Activated naive CD4-positive, alpha-beta T cell (primary cell): Measurements from ENCODE around the gene HLF.
A peak's percentile ranks its signal among the peaks of the same experiment; 100 is the strongest.

Experiments
- DNase-seq, 4 experiments: peaks; one replicate each; lab custom pipeline; 2025; lab: John Stamatoyannopoulos, UW

Gene HLF

DNA sequence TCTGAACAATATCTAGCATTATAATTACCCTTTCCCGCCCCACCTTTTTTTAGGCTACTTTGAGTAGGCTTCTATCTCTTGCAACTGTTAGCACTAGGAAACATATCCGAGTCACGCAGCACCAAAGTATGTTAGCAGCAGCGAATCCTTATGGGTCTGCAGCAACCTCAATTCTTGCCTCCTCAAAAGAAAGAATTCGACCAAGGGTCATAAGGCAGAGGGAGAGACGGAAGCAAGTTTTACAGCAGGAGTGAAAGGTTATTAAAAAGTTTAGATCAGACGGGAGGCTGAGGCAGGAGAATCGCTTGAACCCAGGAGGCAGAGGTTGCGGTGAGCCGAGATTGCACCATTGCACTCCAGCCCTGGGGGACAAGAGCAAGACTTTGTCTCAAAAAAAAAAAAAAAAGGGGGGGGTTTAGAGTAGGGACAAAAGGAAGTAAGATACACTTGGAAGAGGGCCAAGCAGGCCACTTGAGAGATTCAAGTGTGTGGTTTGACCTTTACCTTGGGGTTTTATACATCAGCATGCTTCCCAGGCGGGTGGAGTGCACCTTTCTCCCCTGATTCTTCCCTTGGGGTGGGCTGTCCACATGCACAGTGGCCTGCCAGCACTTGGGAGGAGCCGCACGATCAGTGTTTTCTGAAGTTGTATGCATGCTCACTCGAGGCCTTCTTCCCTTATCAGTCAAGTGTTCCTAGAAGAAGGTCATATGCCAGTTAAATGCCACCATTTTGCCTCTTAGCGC is 67.7 kb downstream of the HLF start:
- no peak for DNase-seq

DNA sequence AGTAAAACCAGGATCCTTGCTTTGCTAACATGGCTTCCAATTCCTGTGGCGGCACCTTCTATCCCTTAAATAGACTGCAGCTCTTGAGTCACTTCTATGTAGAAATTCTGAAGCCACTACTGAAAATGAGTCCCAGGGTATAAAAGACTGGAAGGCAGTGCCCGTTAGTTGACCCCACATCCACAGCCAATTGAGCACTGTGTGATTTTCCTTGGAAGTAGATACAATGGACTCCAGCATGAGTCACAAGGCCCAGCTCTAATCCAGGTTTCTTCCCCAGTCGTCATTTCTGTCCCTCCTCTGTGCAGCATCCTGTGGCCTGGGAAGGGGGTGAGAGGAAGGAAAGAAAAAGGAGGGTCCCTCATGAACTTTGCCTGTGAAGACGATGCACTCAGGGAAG is 69.5 kb downstream of the HLF start:
- no peak for DNase-seq

DNA sequence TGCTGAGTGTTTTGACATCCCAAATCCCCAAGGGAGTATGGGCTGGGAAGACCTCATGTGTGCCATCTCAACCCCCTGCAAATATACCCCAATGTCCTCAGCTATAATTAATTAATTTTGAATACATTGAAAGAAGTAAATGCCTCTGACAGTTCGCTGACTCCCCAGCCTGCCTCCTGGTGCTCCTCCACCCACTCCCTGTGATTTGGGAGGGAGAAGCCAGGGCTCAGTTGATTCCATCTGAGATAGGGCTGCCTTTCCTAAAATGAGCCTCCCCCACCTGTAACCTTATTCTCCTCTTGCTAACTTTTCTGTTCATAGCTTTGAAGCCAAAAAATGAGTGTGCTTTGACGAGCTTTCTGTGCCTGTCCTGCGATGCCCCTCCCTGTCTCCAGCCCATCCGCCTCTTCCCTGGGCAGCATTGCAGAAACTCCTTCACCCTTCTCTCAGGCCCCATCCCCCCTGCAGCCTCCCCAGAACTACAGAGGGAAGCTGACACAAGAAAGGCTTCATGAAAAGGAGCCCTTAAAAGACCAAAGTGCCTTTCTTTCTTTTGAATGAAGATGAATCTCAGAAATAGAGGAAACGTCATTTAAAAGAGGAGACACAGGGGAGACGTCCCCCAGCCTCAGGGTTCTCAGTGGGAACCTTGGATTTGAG is 70.3 kb downstream of the HLF start:
- DNase-seq = no peak

DNA sequence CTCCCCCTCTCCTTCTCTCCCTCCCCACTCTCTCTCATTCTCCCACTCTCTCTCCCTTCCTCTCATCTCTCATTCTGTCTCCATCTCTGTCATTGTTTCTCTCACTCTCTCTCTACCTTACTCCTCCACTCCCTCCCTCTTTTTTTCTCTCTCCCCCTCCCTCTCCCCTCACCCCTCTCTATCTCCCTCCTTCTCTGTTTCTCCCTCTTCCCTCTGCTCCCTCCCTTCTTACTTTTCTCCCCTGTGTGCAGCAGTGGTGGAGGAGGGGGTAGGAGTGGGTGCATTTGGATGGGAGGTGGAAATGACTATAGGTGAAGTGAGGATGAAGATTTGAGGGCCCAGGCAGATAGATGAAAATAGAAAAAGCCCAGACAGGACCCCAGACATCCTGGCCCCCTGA is 70.9 kb downstream of the HLF start:
- no peak for DNase-seq

DNA sequence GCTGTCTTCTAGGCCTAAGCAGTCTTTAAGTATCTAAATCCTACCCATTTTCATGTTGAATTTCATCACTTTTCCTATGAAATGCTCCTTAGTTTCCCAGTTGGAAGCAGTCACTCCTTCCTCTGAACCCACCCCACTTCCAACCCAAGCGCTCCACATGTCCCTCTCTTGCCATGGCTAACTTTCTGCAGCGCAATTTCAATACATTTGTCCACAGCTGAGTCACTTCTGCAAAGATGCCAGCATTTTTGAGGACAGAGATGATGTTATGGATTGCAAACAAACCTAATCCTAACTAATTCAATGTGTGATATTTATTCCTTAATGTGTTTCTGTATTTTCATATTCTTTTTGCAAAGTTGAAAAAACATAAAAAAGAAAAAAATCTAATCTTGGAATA is 71.7 kb downstream of the HLF start:
- no peak for DNase-seq

DNA sequence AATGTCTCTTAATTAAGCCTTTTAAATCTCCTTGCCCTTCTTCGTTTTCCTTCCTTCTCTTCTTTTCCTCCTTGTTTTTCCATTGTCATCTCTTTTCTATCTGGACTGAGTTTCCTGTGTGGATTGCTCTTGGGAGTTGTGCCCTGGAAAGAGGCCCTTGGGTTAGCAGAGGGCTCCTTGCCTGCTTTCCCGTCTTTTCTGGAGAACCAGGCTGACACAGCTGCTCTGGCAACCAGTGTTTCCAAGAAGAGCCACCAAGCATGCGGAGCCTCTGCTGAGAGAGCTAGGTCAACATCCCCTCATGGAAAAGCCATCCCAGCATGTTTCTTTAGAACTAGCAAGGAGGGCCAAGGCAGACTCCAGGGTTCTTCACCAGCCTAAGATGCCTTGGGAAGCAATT is 75.4 kb downstream of the HLF start:
- no peak for DNase-seq

DNA sequence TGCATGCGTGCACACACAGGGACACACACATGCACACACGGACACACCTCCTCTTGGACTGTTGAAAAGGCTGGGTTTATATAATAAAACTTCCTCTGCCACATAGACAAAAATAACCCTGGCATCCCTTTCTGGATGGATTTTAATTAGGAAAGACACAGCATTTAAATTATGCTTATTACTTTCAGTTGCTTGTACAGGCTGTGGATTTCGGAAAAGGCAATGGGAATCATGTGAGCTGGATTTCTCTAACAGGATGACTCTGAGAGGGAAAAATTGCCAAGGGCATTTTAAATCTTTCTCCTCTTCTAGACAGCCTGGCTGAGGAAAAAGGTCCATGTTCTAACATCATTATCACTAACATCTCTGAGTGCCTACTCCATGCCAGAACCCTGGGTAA is 75.9 kb downstream of the HLF start:
- DNase-seq = no peak

DNA sequence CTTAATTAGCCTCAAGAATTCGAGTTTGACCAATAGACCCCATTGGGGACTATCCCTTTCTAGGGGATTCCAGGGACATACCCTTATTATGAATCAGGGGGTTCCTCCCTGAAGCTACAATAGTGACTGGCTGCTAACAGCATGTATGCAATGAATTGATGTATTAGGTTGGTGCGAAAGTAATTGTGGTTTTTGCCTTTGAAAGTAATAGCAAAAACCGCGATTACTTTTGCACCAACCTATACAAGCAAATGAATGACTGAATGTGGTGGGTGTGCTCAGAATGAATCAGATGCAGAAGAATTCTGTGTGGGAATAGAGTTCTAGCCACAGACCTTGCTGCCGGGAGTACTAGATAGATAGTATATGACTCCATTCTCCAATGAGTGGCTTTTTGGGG is 76.7 kb downstream of the HLF start:
- no peak for DNase-seq

DNA sequence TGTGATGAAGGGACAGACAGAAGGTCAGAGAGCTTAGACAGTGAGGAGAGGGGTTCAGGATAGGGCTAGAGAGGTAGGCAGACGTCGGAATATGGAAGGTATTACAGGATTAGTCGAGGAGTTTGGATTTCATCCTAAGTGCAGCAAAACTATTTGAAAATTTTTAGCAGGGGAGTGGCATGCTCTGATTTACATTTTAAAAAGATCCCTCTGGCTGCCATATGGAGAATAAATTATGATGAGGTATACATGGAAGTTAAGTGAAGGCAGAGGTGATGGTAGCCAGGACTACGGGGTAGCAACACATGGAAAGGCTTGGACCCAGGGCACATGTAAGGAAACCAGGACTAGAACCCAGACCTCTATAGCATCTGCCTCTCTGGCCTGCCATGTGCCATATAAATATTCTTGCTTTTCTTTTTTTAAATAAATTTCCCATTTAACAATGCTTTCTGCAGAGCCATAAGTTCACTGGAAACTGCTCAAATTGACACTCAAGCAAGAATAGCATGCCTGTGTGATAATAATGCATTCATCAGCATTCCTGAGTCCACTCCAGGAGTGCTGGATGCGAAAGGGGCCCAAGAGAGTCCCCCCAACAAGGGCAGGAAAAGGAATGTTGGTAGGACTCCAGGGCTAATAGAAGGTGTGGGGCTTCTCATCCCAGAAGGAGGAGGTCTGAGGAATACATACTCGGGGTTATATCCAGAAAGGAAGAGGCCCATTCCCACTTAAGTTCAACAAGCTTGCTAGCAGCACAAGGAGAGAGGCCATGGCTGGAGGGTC is 78.2 kb downstream of the HLF start:
- DNase-seq = no peak

DNA sequence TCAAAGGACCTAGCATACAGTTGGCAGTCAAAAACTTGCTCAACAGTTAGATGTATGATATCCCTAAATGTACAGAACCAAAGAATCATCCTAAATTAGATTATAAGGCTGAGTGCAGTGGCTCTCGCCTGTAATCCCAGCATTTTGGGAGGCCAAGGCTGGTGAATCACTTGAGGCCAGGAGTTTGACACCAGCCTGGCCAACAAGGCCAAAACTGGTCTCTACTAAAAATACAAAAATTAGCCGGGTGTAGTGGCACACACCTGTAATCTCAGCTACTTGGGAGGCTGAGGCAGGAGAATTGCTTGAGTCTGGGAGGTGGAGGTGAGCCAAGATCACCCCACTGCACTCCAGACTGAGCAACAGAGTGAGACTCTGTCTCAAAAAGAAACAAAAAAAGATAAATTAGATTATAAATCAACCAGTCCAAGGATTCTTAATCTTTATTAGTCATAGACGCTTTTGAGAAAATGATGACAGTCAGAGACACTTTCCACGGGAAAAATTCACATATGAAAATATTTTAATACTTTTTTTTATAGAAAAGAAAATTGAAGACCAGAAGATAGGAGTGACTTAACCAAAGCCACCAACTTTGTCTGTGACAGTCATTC is 79.2 kb downstream of the HLF start:
- DNase-seq = no peak

DNA sequence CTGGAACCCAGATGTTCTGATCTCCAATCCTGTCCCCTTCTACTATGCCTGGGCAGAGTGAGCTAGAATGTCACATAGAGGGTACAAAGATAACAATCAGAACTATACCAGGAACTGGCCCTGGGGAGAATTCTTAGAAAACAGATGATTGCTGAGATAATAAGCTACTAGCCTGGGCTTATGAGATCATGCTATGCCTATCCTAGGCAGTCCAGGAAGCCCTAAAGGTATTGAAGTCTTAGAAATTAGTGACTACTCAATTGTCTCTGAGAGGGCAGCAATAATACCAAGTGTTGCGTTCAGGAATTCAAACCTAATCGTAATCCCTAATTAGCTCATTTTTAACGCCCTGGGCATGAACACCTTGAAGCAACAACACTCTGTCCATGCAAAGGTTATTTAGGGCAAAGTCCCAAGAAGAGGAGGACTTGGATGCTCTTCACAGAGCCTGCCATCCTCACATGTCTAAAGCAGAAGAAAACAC is 79.8 kb downstream of the HLF start:
- no peak for DNase-seq

DNA sequence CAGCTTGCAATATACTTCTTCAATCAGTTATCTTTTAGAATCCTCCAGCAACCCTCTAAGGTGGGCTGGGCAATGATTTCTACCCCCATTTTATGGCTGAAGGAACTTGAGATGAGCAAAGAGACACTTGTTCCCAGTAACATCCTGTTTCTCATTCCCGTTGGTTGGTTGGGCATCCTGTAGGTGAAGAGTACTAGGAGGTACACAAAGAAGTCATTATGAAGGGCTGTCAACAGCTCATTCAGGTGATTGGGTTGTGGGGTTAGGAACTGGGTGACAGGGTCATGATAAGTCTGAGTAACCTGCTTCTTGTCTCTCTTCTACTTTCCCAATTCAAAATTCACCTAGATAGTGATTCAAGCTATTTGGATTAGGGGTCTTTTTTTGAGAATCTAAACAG is 80.4 kb downstream of the HLF start:
- no peak for DNase-seq

DNA sequence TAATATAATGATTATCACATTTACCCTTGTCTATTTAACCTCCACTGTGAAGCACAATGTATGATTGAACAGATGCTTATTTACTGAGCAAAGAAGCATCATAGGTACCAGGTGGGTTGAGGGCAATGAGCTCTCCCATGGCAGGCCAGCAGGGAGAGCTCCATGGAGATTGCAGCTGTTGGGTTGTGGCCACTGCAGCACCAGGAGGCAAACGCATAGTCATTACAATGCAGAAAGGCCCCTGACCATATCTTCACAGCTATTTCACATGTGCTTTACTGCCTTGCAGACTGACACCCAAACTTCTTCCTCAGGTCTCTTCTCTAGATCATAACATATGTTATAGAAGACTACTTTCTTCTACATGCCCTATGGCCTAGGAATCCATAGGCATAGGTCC is 81.9 kb downstream of the HLF start:
- DNase-seq = no peak

DNA sequence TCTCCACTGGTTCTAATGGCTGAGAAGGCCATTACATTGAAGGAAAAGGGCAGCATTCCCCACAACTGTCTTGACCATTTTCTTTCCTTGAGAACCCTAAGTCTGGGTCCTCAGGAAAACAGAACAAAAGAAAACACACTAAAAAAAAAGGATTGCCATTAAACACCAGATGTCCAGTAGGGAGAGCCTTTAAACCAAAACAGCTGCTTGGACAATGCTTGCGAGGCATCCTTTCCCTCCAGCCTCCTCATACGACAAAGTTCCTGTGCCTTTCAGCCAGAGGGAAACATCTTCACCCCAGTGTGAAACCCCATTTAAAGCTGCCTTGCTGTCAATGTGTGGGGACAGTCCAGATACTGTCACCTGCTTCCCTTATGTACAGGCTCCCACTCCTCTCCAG is 82.6 kb downstream of the HLF start:
- DNase-seq = no peak

DNA sequence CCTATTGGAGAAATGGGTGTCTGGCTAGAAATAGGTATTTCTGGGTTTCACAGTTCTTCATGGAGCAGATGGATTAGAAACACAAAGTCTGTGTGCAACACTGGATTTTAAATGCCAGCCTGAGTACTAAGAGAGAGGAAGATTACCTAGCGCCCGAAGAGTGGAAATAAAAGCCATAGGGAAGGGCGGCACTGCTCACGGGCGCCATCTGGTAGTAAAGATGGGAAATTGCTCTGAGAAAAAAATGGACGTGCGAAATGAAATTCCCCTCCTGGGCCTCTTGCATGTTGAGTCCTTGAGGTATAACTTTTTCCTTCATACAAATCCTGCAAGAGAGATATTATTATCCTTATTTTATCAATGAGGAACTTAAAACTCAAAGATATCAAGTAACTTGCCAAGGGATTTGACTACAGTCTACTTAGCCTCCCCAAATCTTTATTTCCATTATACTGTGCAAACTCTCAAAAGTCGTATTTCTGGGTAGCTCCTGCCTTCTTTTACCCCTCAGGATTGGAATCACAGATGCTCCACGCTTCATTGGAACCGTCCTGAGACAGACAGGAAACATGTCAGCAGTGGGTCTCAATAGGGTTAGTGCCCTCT is 84.1 kb downstream of the HLF start:
- peak in 1 of 4 experiments; percentile 2 for DNase-seq

DNA sequence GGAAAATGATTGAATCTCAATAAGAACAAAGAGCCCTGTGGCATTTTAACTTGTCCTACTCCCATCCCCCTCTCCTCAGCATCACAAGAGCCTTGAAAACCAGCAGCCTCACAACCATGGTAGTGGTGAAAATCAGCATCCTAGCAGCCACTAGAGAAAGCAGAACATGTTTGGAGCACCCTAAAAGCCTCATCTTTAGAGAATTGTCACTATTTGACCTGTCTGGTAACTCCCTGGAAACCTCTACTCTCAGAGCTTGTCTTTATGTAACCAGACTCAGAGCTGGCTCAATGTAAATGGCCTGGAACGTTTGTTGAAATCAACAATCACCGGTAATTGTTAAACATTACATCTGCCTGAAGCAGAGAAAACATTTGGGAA is 86.1 kb downstream of the HLF start:
- no peak for DNase-seq

DNA sequence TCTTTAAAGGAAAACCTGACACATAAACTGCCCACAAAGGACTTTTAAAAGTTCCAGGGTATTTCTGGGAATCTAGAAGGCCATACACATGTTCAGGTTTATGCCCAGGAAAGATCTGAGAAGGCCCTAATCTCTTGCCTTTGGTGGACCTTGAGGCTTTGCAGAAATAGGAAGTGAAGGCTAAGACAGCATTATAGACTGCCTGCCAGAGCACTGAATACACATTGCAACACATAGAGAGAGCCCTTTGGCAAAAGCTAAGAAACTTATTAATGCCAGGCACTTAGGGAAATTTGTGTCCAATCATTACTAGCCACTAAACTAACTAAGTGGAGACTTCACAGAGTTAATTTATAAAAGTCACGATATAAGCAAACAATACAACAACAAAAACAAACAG is 86.5 kb downstream of the HLF start:
- DNase-seq = no peak

DNA sequence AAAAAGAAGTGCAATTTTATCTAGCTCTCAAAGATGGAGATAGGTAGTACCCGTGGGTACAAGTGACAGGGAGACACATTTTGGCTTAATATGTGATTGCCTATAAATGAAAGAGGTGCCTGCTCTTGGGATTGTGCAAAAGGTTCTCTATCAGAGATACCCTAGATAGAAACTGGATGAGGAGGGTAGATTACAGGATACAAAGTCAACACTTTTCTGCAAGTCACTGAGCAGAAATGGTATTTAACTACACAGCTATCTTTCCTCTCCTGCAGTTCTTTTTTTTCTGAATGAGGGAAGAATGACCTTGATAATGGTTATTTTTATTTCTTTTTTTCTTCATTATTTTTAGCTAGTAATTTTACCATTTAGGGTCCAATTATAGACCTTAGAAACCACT is 89.2 kb downstream of the HLF start:
- DNase-seq = no peak

DNA sequence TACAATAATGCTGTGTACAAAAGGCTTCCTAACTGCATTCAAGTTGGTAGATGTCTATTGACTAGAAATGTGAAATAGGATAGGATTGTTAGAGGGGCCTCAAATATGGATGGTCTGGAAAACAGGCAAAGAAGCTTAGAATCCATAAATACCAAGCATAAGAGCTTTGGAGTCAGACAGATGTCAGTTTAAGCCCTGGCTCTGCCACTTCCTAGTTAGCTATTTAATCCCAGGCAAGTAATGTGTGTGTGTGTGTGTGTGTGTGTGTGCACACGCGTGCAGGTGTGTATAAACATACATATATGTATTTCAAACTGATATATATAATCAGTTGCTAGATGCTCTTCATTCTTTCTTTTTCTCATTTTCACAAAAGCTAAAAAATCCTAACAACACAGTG is 90.2 kb downstream of the HLF start:
- no peak for DNase-seq

DNA sequence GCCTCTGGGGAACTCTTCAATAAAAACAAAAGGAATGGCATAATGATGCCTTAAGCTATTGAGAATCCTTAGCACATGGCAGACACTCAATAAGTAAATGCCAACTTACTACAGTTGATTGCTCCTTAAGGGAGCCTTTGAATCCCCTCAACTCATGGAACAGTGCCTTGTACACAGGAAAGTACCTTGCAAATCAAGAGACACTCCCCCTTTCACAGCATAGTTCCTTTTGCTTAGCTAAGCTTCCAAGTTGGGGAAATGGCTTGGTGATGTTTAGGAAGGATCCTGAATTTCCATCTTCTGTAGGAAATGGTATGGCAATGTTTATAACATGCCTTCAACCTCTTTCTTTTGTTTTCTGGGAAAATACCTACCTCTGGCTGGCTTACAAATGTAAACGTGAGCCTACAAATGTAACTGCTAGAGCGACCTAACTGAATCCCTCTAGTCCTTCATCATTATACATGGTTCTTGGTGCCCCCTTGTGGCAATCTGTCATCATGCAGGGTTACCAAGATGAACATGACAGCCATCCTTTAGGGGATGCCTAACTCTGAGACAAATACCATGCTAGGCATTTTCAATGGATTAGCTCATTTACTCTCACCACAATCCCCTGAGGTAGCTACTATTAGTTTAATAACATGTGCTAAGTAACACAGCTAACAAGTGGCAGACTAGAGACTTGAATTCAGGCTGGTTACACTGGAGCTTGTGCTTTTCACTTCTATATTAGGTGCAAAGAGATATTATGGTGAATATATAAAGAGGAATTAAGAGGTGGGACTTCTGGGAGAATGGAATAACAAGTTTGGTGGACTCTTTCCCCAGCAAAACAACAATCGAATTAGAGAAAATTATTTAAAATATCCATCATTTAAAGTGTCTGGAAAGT is 91.9 kb downstream of the HLF start:
- peak; percentile 3 to 36 (median 15) for DNase-seq

DNA sequence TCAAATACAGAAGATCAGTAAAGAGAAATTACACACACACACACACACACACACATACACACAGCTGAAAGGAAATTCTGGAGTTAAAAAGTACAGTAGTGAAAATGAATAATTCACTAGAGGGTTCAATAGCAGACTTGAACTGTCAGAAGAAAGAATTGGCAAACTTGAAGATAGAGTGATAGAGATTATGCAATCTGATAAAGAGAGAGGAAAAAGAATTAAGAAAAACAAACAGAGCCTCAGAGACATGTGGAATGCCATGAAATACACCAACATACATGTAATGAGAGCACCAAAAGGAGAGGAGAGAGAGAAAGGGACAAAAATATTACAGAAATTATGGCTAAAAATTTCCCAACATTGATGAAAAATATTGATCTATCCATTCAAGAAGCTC is 96.2 kb downstream of the HLF start:
- no peak for DNase-seq
